Measurements from ENCODE around the gene PTPRT.

Gene PTPRT

GRCh38 chr20:42376131-42376530, 813.6 kb downstream of the PTPRT start:
- no peak for DNase-seq (ENCODE audit: low spot score)

GRCh38 chr20:42373049-42373448, 816.7 kb downstream of the PTPRT start:
- no peak for DNase-seq (ENCODE audit: low spot score)

- DNase-seq (ENCODE audit: low spot score), result no peak
Measured at GRCh38 chr20:42370075-42370474, 819.6 kb downstream of the PTPRT start.

- no peak for DNase-seq (ENCODE audit: low spot score)
Measured at GRCh38 chr20:42368910-42369309, 820.8 kb downstream of the PTPRT start.

- no peak for DNase-seq (ENCODE audit: low spot score)
Measured at GRCh38 chr20:42366626-42367025, 823.1 kb downstream of the PTPRT start.

- no peak for DNase-seq (ENCODE audit: low spot score)
Measured at GRCh38 chr20:42364446-42364845, 825.3 kb downstream of the PTPRT start.

- no peak for DNase-seq (ENCODE audit: low spot score)
Measured at GRCh38 chr20:42361402-42361970, 828.2 kb downstream of the PTPRT start.

- no peak for DNase-seq (ENCODE audit: low spot score)
Measured at GRCh38 chr20:42360621-42361020, 829.1 kb downstream of the PTPRT start.

- DNase-seq (ENCODE audit: low spot score), result no peak
Measured at GRCh38 chr20:42359617-42360016, 830.1 kb downstream of the PTPRT start.

GRCh38 chr20:42352096-42352495, 837.6 kb downstream of the PTPRT start:
- no peak for DNase-seq (ENCODE audit: low spot score)

- no peak for DNase-seq (ENCODE audit: low spot score)
Measured at GRCh38 chr20:42350521-42350920, 839.2 kb downstream of the PTPRT start.

GRCh38 chr20:42346189-42347170, 843.2 kb downstream of the PTPRT start:
- no peak for DNase-seq (ENCODE audit: low spot score)

GRCh38 chr20:42341654-42342053, 848.1 kb downstream of the PTPRT start:
- DNase-seq (ENCODE audit: low spot score), result no peak

GRCh38 chr20:42340368-42340767, 849.3 kb downstream of the PTPRT start:
- DNase-seq (ENCODE audit: low spot score), result no peak

GRCh38 chr20:42338294-42339201, 851.2 kb downstream of the PTPRT start:
- DNase-seq (ENCODE audit: low spot score), result no peak

- DNase-seq (ENCODE audit: low spot score), result no peak
Measured at GRCh38 chr20:42336576-42336975, 853.1 kb downstream of the PTPRT start.

GRCh38 chr20:42319252-42320013, 870.3 kb downstream of the PTPRT start:
- no peak for DNase-seq (ENCODE audit: low spot score)

GRCh38 chr20:42313704-42314103, 876.0 kb downstream of the PTPRT start:
- no peak for DNase-seq (ENCODE audit: low spot score)

- DNase-seq (ENCODE audit: low spot score), result no peak
Measured at GRCh38 chr20:42309050-42309449, 880.7 kb downstream of the PTPRT start.

- DNase-seq (ENCODE audit: low spot score), result no peak
Measured at GRCh38 chr20:42308171-42308570, 881.5 kb downstream of the PTPRT start.

GRCh38 chr20:42295592-42295991, 894.1 kb downstream of the PTPRT start:
- no peak for DNase-seq (ENCODE audit: low spot score)

- no peak for DNase-seq (ENCODE audit: low spot score)
Measured at GRCh38 chr20:42294976-42295375, 894.7 kb downstream of the PTPRT start.

Measured in hematopoietic multipotent progenitor cell treated with erythropoietin and hydrocortisone succinate and interleukin-3 and kit ligand, for 17 days (in vitro differentiated cells).